Trophoblast cell (in vitro differentiated cells and primary cell): ENCODE measurements around the gene IL5.

Experiments
- DNase-seq, 2 donors: peaks; one replicate each; pipeline ENCODE4 v3.0.0-alpha.2; 2016
- H2AFZ ChIP-seq: 2 replicates; pipeline ENCODE4 v1.6.1; 2013; ENCODE audit warnings: low read length, moderate library complexity, mild to moderate bottlenecking; ENCODE audit not compliant: insufficient read depth, poor library complexity
- H2AK5ac ChIP-seq: 2 replicates; pipeline ENCODE4 v1.6.1; 2013; ENCODE audit warnings: mild to moderate bottlenecking, low read length
- H2BK120ac ChIP-seq: 2 replicates; pipeline ENCODE4 v1.6.1; 2013; ENCODE audit warnings: low read length, mild to moderate bottlenecking, moderate library complexity; ENCODE audit not compliant: insufficient read depth, poor library complexity
- H2BK12ac ChIP-seq: 2 replicates; pipeline ENCODE4 v1.6.1; 2013; ENCODE audit warnings: mild to moderate bottlenecking, low read length, moderate library complexity
- H2BK5ac ChIP-seq: 2 replicates; pipeline ENCODE4 v1.6.1; 2013; ENCODE audit warnings: low read length, low read depth, moderate library complexity, mild to moderate bottlenecking; ENCODE audit not compliant: poor library complexity
- H3K14ac ChIP-seq: 2 replicates; pipeline ENCODE4 v1.6.1; 2013; ENCODE audit warnings: mild to moderate bottlenecking, low read length
- H3K18ac ChIP-seq: 2 replicates; pipeline ENCODE4 v1.6.1; 2013; ENCODE audit warnings: mild to moderate bottlenecking, low read length
- H3K23ac ChIP-seq: 2 replicates; pipeline ENCODE4 v1.6.1; 2013; ENCODE audit warnings: low read length
- H3K27ac ChIP-seq: 2 replicates; pipeline ENCODE4 v1.5.1; 2013; ENCODE audit warnings: low read depth, mild to moderate bottlenecking, inconsistent platforms, low read length, moderate library complexity
- H3K27me3 ChIP-seq: 2 replicates; pipeline ENCODE4 v1.6.1; 2013; ENCODE audit warnings: inconsistent platforms, mild to moderate bottlenecking, low read length, moderate library complexity; ENCODE audit not compliant: insufficient read depth
- H3K36me3 ChIP-seq, 2 experiments: 1 replicate in 1 of 2; 2 replicates in 1 of 2; pipeline ENCODE4 v1.6.1; 2013; ENCODE audit warnings: low read length in 2 of 2, mild to moderate bottlenecking in 2 of 2, moderate library complexity in 1 of 2; ENCODE audit not compliant: insufficient read depth in 2 of 2, control insufficient read depth in 1 of 2
- H3K4ac ChIP-seq: 2 replicates; pipeline ENCODE4 v1.6.1; 2013; ENCODE audit warnings: low read depth, mild to moderate bottlenecking, low read length, moderate library complexity
- H3K4me1 ChIP-seq, 2 experiments: 1 replicate in 1 of 2; 2 replicates in 1 of 2; pipeline ENCODE4 v1.6.1; 2013; ENCODE audit warnings: low read length in 2 of 2, mild to moderate bottlenecking in 2 of 2, moderate library complexity in 1 of 2; ENCODE audit not compliant: insufficient read depth in 2 of 2, control insufficient read depth in 1 of 2
- H3K4me2 ChIP-seq: 2 replicates; pipeline ENCODE4 v1.6.1; 2013; ENCODE audit warnings: inconsistent platforms, mild to moderate bottlenecking, low read length, moderate library complexity
- H3K4me3 ChIP-seq: 2 replicates; pipeline ENCODE4 v1.5.1; 2013; ENCODE audit warnings: mild to moderate bottlenecking, low read depth, low read length, inconsistent platforms
- H3K79me1 ChIP-seq: one replicate; pipeline ENCODE4 v1.6.1; 2013; ENCODE audit warnings: low read length
- H3K79me2 ChIP-seq: 2 replicates; pipeline ENCODE4 v1.6.1; 2013; ENCODE audit warnings: low read length, mild to moderate bottlenecking; ENCODE audit not compliant: control insufficient read depth, insufficient read depth, poor library complexity
- H3K9ac ChIP-seq: 2 replicates; pipeline ENCODE4 v1.6.1; 2013; ENCODE audit warnings: mild to moderate bottlenecking, low read length
- H3K9me3 ChIP-seq: 2 replicates; pipeline ENCODE4 v1.6.1; 2013; ENCODE audit warnings: low read depth, mild to moderate bottlenecking, control low read depth, inconsistent platforms, low read length; ENCODE audit not compliant: insufficient read depth
- H4K12ac ChIP-seq: 2 replicates; pipeline ENCODE4 v1.6.1; 2013; ENCODE audit warnings: low read depth, mild to moderate bottlenecking, low read length, moderate library complexity
- H4K8ac ChIP-seq: 2 replicates; pipeline ENCODE4 v1.6.1; 2013; ENCODE audit warnings: low read depth, mild to moderate bottlenecking, low read length, moderate library complexity
- H4K91ac ChIP-seq: one replicate; pipeline ENCODE4 v1.6.1; 2013; ENCODE audit warnings: low read depth, mild to moderate bottlenecking, low read length, moderate library complexity
- WGBS: extraction: QIAGEN DNeasy Blood & Tissue Kit; methylation state at CpG from one replicate; pipeline ENCODE4 v1.1.7; 2013; ENCODE audit warnings: missing lambda C conversion rate; ENCODE audit not compliant: insufficient read length, insufficient coverage; ENCODE audit errors: extremely low coverage; 5-methylcytosine and 5-hydroxymethylcytosine counted together

IL5 gene

DNA sequence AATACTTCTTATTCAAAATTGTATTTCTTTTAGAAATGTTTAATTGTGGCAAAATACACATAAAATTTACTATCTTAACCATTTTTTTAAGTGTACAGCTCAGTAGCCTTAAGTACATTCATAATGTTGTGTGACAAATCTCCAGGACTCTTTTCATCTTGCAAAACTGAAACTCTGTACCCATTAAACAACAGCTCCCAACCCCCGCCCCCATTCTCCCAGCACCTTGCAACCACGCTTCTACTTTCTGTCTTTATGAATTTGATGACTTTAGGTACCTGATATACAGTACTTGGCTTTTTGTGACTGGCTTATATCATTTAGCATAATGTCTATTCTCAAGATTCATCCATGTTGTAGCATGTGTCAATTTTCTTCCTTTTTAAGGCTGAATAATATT, 2.8 kb upstream of the IL5 start:
- H3K9ac ChIP-seq: no peak overlapping the region
- no peak overlapping the region for H3K14ac ChIP-seq
- H4K12ac ChIP-seq: no peak overlapping the region
- no peak overlapping the region for H3K27ac ChIP-seq
- H4K8ac ChIP-seq: no peak overlapping the region
- H3K79me2 ChIP-seq: no peaks in the 10 kb centered on the region
- H3K27me3 ChIP-seq: no peaks in the 10 kb centered on the region
- no peak overlapping the region for H3K23ac ChIP-seq
- H3K4me2 ChIP-seq: no peak overlapping the region
- no peak for DNase-seq
- no peak overlapping the region for H2BK120ac ChIP-seq
- no peaks in the 10 kb centered on the region for H3K4me1 ChIP-seq
- no peak overlapping the region for H3K4ac ChIP-seq
- no peak overlapping the region for H2BK12ac ChIP-seq
- no peak overlapping the region for H2BK5ac ChIP-seq
- H3K9me3 ChIP-seq: no peaks in the 10 kb centered on the region
- H4K91ac ChIP-seq: no peak overlapping the region
- no CpG with 5 or more reads among the region's 2 CpGs for WGBS
- no peaks in the 10 kb centered on the region for H3K36me3 ChIP-seq
- no peaks in the 10 kb centered on the region for H3K79me1 ChIP-seq
- H2AFZ ChIP-seq: no peak overlapping the region
- H3K4me3 ChIP-seq: no peak overlapping the region
- no peak overlapping the region for H3K18ac ChIP-seq
- H2AK5ac ChIP-seq: no peak overlapping the region

DNA sequence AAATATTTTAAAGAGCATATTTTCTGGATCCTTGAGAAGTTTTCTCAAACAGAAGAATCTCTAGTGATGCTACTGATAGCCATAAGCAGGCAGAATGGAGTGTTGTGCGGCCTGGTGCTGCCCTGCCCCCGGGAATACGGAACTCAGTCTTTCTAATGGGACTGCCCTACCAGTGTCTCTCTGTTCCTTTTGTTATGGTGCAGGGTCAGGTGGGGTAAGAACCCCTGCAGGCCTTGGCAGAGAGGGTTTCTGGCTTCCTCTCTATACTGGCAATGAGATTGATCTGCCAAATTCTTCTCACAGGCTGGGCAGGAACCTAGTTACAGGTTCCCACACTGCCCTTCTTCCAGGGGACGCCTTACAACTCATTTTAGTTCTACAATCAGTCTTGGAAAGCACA, 2.6 kb downstream of the IL5 start:
- H4K8ac ChIP-seq: no peak overlapping the region
- DNase-seq: no peak
- no peaks in the 10 kb centered on the region for H3K36me3 ChIP-seq
- no peaks in the 10 kb centered on the region for H3K27me3 ChIP-seq
- H3K9me3 ChIP-seq: no peaks in the 10 kb centered on the region
- no peak overlapping the region for H4K91ac ChIP-seq
- H3K4me1 ChIP-seq: no peaks in the 10 kb centered on the region
- no peak overlapping the region for H2AK5ac ChIP-seq
- no peak overlapping the region for H3K4ac ChIP-seq
- no peak overlapping the region for H3K4me3 ChIP-seq
- no peak overlapping the region for H3K18ac ChIP-seq
- H3K4me2 ChIP-seq: no peak overlapping the region
- H3K79me1 ChIP-seq: no peaks in the 10 kb centered on the region
- WGBS: no CpG with 5 or more reads among the region's 4 CpGs
- H3K79me2 ChIP-seq: no peaks in the 10 kb centered on the region
- no peak overlapping the region for H3K23ac ChIP-seq
- H2BK120ac ChIP-seq: no peak overlapping the region
- H3K9ac ChIP-seq: no peak overlapping the region
- no peak overlapping the region for H4K12ac ChIP-seq
- no peak overlapping the region for H3K27ac ChIP-seq
- no peak overlapping the region for H3K14ac ChIP-seq
- H2AFZ ChIP-seq: no peak overlapping the region
- no peak overlapping the region for H2BK12ac ChIP-seq
- H2BK5ac ChIP-seq: no peak overlapping the region

DNA sequence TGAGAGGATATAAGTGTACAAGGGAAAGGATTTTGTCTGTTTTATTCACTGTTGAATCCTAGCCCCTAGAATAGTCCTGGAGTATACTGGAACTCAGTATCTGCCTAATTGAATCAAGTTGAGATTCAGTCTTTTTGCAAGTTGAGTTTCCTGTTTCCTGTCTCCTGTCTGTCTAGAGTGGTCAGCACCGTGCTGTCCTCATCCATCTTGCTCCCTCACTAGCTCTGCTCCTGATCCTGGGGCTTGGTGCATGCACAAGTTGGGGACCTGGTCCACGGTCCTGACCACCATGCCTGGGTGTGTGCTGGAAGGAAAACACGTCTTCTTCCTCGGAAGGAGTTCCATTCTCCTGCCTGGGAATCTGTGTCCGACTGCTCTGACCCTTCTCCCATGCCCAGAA, 3.2 kb downstream of the IL5 start:
- no peaks in the 10 kb centered on the region for H3K27me3 ChIP-seq
- no peak overlapping the region for H2AFZ ChIP-seq
- no CpG with 5 or more reads among the region's 5 CpGs for WGBS
- no peak overlapping the region for H3K14ac ChIP-seq
- H3K4ac ChIP-seq: no peak overlapping the region
- H3K79me1 ChIP-seq: no peaks in the 10 kb centered on the region
- H3K9me3 ChIP-seq: no peaks in the 10 kb centered on the region
- no peak overlapping the region for H4K8ac ChIP-seq
- no peaks in the 10 kb centered on the region for H3K36me3 ChIP-seq
- no peak overlapping the region for H3K4me3 ChIP-seq
- no peaks in the 10 kb centered on the region for H3K79me2 ChIP-seq
- no peak overlapping the region for H2AK5ac ChIP-seq
- no peak for DNase-seq
- H2BK5ac ChIP-seq: no peak overlapping the region
- no peak overlapping the region for H4K12ac ChIP-seq
- no peaks in the 10 kb centered on the region for H3K4me1 ChIP-seq
- H3K27ac ChIP-seq: no peak overlapping the region
- H3K23ac ChIP-seq: no peak overlapping the region
- no peak overlapping the region for H3K4me2 ChIP-seq
- no peak overlapping the region for H4K91ac ChIP-seq
- H3K18ac ChIP-seq: no peak overlapping the region
- H3K9ac ChIP-seq: no peak overlapping the region
- no peak overlapping the region for H2BK120ac ChIP-seq
- H2BK12ac ChIP-seq: no peak overlapping the region

- no CpG with 5 or more reads among the region's 4 CpGs for WGBS
- Histone ChIP-seq H3K14ac (no peak overlapping the region), H3K4me3 (no peak overlapping the region), H3K9me3 (no peaks in the 10 kb centered on the region), H2BK12ac (no peak overlapping the region), H3K27me3 (no peaks in the 10 kb centered on the region), H3K27ac (no peak overlapping the region), H3K18ac (no peak overlapping the region), H3K9ac (no peak overlapping the region), H3K4me1 (no peaks in the 10 kb centered on the region), H2AFZ (no peak overlapping the region), H3K79me2 (no peaks in the 10 kb centered on the region), H2BK120ac (no peak overlapping the region), H3K23ac (no peak overlapping the region), H4K8ac (no peak overlapping the region), H3K4me2 (no peak overlapping the region), H2AK5ac (no peak overlapping the region), H4K91ac (no peak overlapping the region), H2BK5ac (no peak overlapping the region), H3K79me1 (no peaks in the 10 kb centered on the region), H4K12ac (no peak overlapping the region), H3K4ac (no peak overlapping the region), H3K36me3 (no peaks in the 10 kb centered on the region)
- no peak for DNase-seq
These were observed 3.6 kb downstream of the IL5 start for GRCh38 chr5:132539716-132540115.
